MCF 10A (cell line): ENCODE measurements around the gene CAPZB. TPM values are rescaled to one million over a fixed set of nuclear protein-coding genes. Genes with fewer than 3 reads are reported as not detected.

Experiments used
- BruUV-seq: library from RNA; stranded (reverse); fragments of 400-500 nt; replicated peaks from 2 replicates; lab custom pipeline; 2021; lab: Mats Ljungman, UMichigan
- CTCF ChIA-PET: fragments of 300-600 bp; sonication (Branson Sonifier 250); formaldehyde crosslinking; extraction: SDS; loops from one replicate; lab custom pipeline; 2021; ENCODE audit warnings: antibody characterized with exemption, inconsistent platforms; lab: Yijun Ruan, JAX
- POLR2A ChIA-PET: fragments of 300-600, 350-650 bp; sonication (Branson Sonifier 250); formaldehyde crosslinking; extraction: SDS; loops from one replicate; lab custom pipeline; 2020; ENCODE audit warnings: antibody characterized with exemption, inconsistent platforms; lab: Yijun Ruan, JAX
- DNase-seq: peaks from one replicate; pipeline ENCODE4 v3.0.0-alpha.2; 2018; ENCODE audit not compliant: unreplicated experiment
- H3K27ac Mint-ChIP-seq: one replicate; pipeline ENCODE4 v1.8.0; 2022; ENCODE audit warnings: mild to moderate bottlenecking, low read depth, mixed read lengths; ENCODE audit not compliant: unreplicated experiment
- H3K27me3 Mint-ChIP-seq: one replicate; pipeline ENCODE4 v1.8.0; 2022; ENCODE audit warnings: mixed read lengths; ENCODE audit not compliant: insufficient read depth, unreplicated experiment
- H3K36me3 Mint-ChIP-seq: one replicate; pipeline ENCODE4 v1.8.0; 2022; ENCODE audit warnings: mild to moderate bottlenecking, moderate library complexity, mixed read lengths; ENCODE audit not compliant: insufficient read depth, unreplicated experiment
- H3K4me1 Mint-ChIP-seq: one replicate; pipeline ENCODE4 v1.8.0; 2022; ENCODE audit warnings: mixed read lengths; ENCODE audit not compliant: insufficient read depth, unreplicated experiment
- H3K4me3 Mint-ChIP-seq: one replicate; pipeline ENCODE4 v1.8.0; 2022; ENCODE audit warnings: mild to moderate bottlenecking, moderate library complexity, mixed read lengths; ENCODE audit not compliant: unreplicated experiment
- H3K9me3 Mint-ChIP-seq: one replicate; pipeline ENCODE4 v1.8.0; 2022; ENCODE audit warnings: mixed read lengths; ENCODE audit not compliant: unreplicated experiment
- intact Hi-C: fragments of 100-400 bp; cut with micrococcal nuclease; formaldehyde crosslinking; loops from 2 replicates; pipeline ENCODE4 v1.14.1; 2022
- total RNA-seq: library from RNA; stranded (reverse); gene quantifications from 2 replicates; pipeline ENCODE4 v1.2.3, GENCODE V29; 2022
- TF ChIP-seq, protein P1 (sequence below): fragments of 200-600 bp; IDR thresholded peaks from one replicate; pipeline ENCODE4 v1.8.0; 2022; ENCODE audit warnings: antibody characterized with exemption, mild to moderate bottlenecking; ENCODE audit not compliant: unreplicated experiment

The CAPZB gene
- total RNA-seq, 1 experiment from 2014 or later: 252 TPM

- peak; percentile 11 for DNase-seq
- no peak overlapping the region for H3K27ac Mint-ChIP-seq
- intact Hi-C loops: loop anchor here (5.0 kb wide), 1 partner anchor 209 kb away; no protein-coding TSS in a partner anchor
- no TSS peak for BruUV-seq
- ChIA-PET POLR2A (interaction anchor here (1.0 to 4.6 kb wide), 3 partner anchors 203 to 213 kb away, joined by 3 to 33 read pairs (median 3); no protein-coding TSS in a partner anchor), CTCF (interaction anchor here (1.7 kb wide), 1 partner anchor 9 kb away, joined by 4 read pairs; no protein-coding TSS in a partner anchor)
- H3K27me3 Mint-ChIP-seq: no peaks in the 10 kb centered on the region
- TF ChIP-seq, protein P1, sequence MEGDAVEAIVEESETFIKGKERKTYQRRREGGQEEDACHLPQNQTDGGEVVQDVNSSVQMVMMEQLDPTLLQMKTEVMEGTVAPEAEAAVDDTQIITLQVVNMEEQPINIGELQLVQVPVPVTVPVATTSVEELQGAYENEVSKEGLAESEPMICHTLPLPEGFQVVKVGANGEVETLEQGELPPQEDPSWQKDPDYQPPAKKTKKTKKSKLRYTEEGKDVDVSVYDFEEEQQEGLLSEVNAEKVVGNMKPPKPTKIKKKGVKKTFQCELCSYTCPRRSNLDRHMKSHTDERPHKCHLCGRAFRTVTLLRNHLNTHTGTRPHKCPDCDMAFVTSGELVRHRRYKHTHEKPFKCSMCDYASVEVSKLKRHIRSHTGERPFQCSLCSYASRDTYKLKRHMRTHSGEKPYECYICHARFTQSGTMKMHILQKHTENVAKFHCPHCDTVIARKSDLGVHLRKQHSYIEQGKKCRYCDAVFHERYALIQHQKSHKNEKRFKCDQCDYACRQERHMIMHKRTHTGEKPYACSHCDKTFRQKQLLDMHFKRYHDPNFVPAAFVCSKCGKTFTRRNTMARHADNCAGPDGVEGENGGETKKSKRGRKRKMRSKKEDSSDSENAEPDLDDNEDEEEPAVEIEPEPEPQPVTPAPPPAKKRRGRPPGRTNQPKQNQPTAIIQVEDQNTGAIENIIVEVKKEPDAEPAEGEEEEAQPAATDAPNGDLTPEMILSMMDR: no peak
- no peaks in the 10 kb centered on the region for H3K9me3 Mint-ChIP-seq
- peaks cover 69% of the 10 kb centered on the region for H3K4me1 Mint-ChIP-seq
- H3K36me3 Mint-ChIP-seq: peaks cover 21% of the 10 kb centered on the region
- H3K4me3 Mint-ChIP-seq: no peak overlapping the region
Measured at GRCh38 chr1:19438516-19439195, 46.7 kb downstream of the CAPZB start.

DNA sequence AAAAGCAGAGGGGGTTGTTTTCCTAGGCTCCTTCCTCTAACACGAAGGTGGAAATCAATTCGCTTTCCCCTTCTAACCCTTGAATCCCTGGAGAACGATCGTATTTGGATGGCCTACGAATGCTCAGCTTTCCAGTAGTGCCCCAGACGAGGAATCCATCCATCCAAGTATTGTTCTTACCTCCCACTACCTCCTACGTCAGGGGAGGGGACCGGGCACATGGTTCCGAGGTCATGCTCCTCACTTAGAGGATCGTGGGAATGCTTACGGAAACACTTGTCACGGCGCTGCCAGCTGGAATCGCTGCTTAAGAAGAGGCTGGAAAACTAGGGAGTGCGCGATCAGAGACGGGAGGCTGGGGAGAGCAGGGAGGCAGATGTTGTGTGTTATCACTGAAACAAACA, 47.4 kb downstream of the CAPZB start:
- no peaks in the 10 kb centered on the region for H3K9me3 Mint-ChIP-seq
- DNase-seq: no peak
- H3K27ac Mint-ChIP-seq: peak overlapping the region; percentile 64
- TF ChIP-seq, protein P1: no peak
- peaks cover 73% of the 10 kb centered on the region for H3K4me1 Mint-ChIP-seq
- intact Hi-C loops: loop anchor here (5.0 kb wide), 1 partner anchor 209 kb away; no protein-coding TSS in a partner anchor
- no peak overlapping the region for H3K4me3 Mint-ChIP-seq
- H3K27me3 Mint-ChIP-seq: no peaks in the 10 kb centered on the region
- no TSS peak for BruUV-seq
- POLR2A ChIA-PET: interaction anchor here (0.7 to 4.6 kb wide), 8 partner anchors 15 to 213 kb away, joined by 3 to 33 read pairs (median 4); partner anchors contain the start of gene CAPZB
- CTCF ChIA-PET: interaction anchor here (0.5 to 1.7 kb wide), 4 partner anchors 8 to 49 kb away, joined by 3 to 4 read pairs (median 3); no protein-coding TSS in a partner anchor
- H3K36me3 Mint-ChIP-seq: peaks cover 25% of the 10 kb centered on the region

DNA sequence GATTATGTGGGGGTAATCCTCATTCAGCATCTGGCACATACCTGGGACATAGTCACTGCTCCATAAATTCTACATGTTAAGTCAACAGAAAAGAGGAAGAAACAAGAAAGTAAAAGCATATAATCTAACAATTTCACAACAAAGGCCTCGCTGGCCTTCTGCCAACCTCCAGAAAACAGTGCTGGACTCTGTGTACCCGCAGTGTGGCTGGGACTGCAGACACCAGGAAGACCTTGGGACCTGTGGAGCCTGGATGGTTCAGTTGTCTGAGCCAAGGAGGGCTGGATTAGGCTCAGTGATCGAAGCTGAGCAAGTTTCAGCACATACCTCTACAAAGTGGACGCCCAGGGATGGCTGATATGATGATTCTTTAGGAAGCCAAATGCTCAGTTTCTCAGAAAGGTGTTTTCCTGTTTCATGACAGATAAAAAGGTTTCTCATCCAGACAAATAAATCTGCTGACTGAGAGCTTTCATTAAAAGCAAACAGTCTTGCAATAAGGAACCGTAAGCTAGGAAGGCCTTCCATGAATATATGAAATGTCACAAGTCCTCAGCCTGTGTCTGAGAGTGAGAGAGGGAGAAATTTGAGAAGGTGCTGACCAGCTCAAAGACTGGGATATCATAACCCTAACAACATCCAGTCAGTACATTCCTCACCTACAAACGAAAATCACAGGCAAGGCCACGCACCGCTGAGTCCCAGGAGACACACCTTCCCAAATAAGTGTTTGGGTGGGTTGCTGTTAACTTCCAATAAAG, 48.4 kb downstream of the CAPZB start:
- Mint-ChIP-seq H3K4me3 (peak overlapping the region; percentile 24), H3K4me1 (peaks cover 73% of the 10 kb centered on the region)

More for the DNA sequence above, 48.4 kb downstream of the CAPZB start:
- Mint-ChIP-seq H3K9me3 (no peaks in the 10 kb centered on the region), H3K36me3 (peaks cover 20% of the 10 kb centered on the region), H3K27me3 (no peaks in the 10 kb centered on the region), H3K27ac (peak overlapping the region; percentile 64)
- CTCF ChIA-PET: interaction anchor here (1.2 to 1.5 kb wide), 2 partner anchors 9 to 48 kb away, joined by 3 read pairs; no protein-coding TSS in a partner anchor
- TF ChIP-seq, protein P1: no peak
- intact Hi-C loops: loop anchor here (5.0 kb wide), 1 partner anchor 210 kb away; no protein-coding TSS in a partner anchor
- peak; percentile 85 for DNase-seq
- POLR2A ChIA-PET: interaction anchor here (0.6 to 4.6 kb wide), 14 partner anchors 9 to 210 kb away, joined by 3 to 33 read pairs (median 4); partner anchors contain the start of gene CAPZB
- BruUV-seq: no TSS peak
